Endothelial cell of umbilical vein (primary cell): Measurements from ENCODE around the gene CARD19. TPM values are rescaled to one million over a fixed set of nuclear protein-coding genes. Genes with fewer than 3 reads are reported as not detected.

ENCODE experiments used
- BruUV-seq: library from RNA; stranded (reverse); fragments of 400-500 nt; replicated peaks from 2 replicates; lab custom pipeline; 2021; lab: Mats Ljungman, UMichigan
- CTCF ChIA-PET: fragments of 300-600, 350-600 bp; sonication (Branson Sonifier 250); formaldehyde crosslinking; loops from one replicate; lab custom pipeline; 2021; ENCODE audit warnings: antibody characterized with exemption, inconsistent platforms; lab: Charles Lee
- POLR2A ChIA-PET: fragments of 300-600, 350-600 bp; sonication (Branson Sonifier 250); formaldehyde crosslinking; loops from one replicate; lab custom pipeline; 2021; ENCODE audit warnings: antibody characterized with exemption, inconsistent platforms; lab: Charles Lee
- DNase-seq: peaks from one replicate; pipeline ENCODE4 v3.0.0-alpha.2; 2011; ENCODE audit warnings: low read depth, low spot score
- FAIRE-seq: peaks from 2 replicates; lab custom pipeline; 2011; peaks lifted over from hg19 to GRCh38; lab: Jason Lieb, UNC
- H2AFZ ChIP-seq: 2 replicates; pipeline ENCODE4 v1.6.0; 2012; ENCODE audit warnings: low read depth, low read length, control low read depth, inconsistent platforms
- H3K27ac ChIP-seq: 2 replicates; pipeline ENCODE4 v1.5.1; 2011; ENCODE audit warnings: low read depth, mild to moderate bottlenecking, control low read depth, low read length, moderate library complexity; ENCODE audit not compliant: insufficient read depth
- H3K27me3 ChIP-seq, 2 experiments: 2 replicates each; pipeline versions ENCODE4 v1.6.0 to v1.6.1; 2011; ENCODE audit warnings: low read length in 2 of 2, mixed read lengths in 1 of 2; ENCODE audit not compliant: control insufficient read depth in 2 of 2, insufficient read depth in 2 of 2
- H3K36me3 ChIP-seq, 2 experiments: 2 replicates in 1 of 2; 3 replicates in 1 of 2; pipeline ENCODE4 v1.5.1; 2011; ENCODE audit warnings: low read length in 2 of 2, mild to moderate bottlenecking in 1 of 2, moderate library complexity in 1 of 2; ENCODE audit not compliant: control insufficient read depth in 2 of 2, insufficient read depth in 2 of 2; ENCODE audit errors: extremely low read depth in 1 of 2
- H3K4me1 ChIP-seq: 3 replicates; pipeline ENCODE4 v1.5.1; 2011; ENCODE audit warnings: mild to moderate bottlenecking, low read length; ENCODE audit not compliant: control insufficient read depth, insufficient read depth; ENCODE audit errors: extremely low read depth
- H3K4me2 ChIP-seq: 2 replicates; pipeline ENCODE4 v1.6.1; 2011; ENCODE audit warnings: low read length, control low read depth, mixed read lengths; ENCODE audit not compliant: insufficient read depth
- H3K4me3 ChIP-seq, 3 experiments: fragments of 200-600 bp in 1 of 3; sonication (generic), shearing (Covaris generic) in 1 of 3; replicated peaks in 1 of 3; 2 replicates each; pipeline ENCODE4 v1.5.1; 2011 to 2016; ENCODE audit warnings: control low read depth in 3 of 3, low read length in 3 of 3, mild to moderate bottlenecking in 2 of 3, inconsistent platforms in 1 of 3, low read depth in 1 of 3, moderate library complexity in 1 of 3; ENCODE audit not compliant: insufficient read depth in 1 of 3
- H3K79me2 ChIP-seq: 2 replicates; pipeline ENCODE4 v1.6.0; 2012; ENCODE audit warnings: low read length, inconsistent platforms; ENCODE audit not compliant: control insufficient read depth, insufficient read depth
- H3K9ac ChIP-seq: replicated peaks from 2 replicates; pipeline ENCODE3; 2011; ENCODE audit warnings: low read length, control low read depth; ENCODE audit not compliant: insufficient read depth; ENCODE audit errors: extremely low read depth
- H3K9me1 ChIP-seq: replicated peaks from 3 replicates; pipeline ENCODE4 v1.6.0; 2011; ENCODE audit warnings: mild to moderate bottlenecking, low read length; ENCODE audit not compliant: control insufficient read depth, insufficient read depth; ENCODE audit errors: extremely low read depth
- H3K9me3 ChIP-seq: replicated peaks from 2 replicates; pipeline ENCODE4 v1.5.1; 2012; ENCODE audit warnings: low read length, inconsistent platforms; ENCODE audit not compliant: control insufficient read depth, insufficient read depth
- H4K20me1 ChIP-seq: replicated peaks from 2 replicates; pipeline ENCODE3; 2011; ENCODE audit warnings: mild to moderate bottlenecking, low read length; ENCODE audit not compliant: control insufficient read depth, insufficient read depth; ENCODE audit errors: extremely low read depth
- GATA2 ChIP-seq: IDR thresholded peaks from 2 replicates; pipeline ENCODE4 v1.7.0; 2011; ENCODE audit warnings: low read depth, mild to moderate bottlenecking, moderate library complexity, mixed read lengths, low read length; ENCODE audit not compliant: insufficient read length, insufficient read depth
- POLR2AphosphoS5 ChIP-seq: IDR thresholded peaks from 2 replicates; pipeline ENCODE4 v1.6.1; 2012; ENCODE audit warnings: low read depth, mild to moderate bottlenecking, control low read depth, low read length, moderate library complexity; ENCODE audit not compliant: insufficient read depth
- dilution Hi-C: fragments of 300-500 bp; cut with MboI; formaldehyde crosslinking; loops from one replicate; pipeline ENCODE4 v1.15.0; 2019; ENCODE audit warnings: low sequenced_read_pairs; ENCODE audit not compliant: extremely low pct_ligation_motif_present
- intact Hi-C: fragments of 100-400 bp; cut with micrococcal nuclease; formaldehyde crosslinking; loops from one replicate; pipeline ENCODE4 v1.10.0; 2022
- polyA plus RNA-seq, 4 experiments: library from polyadenylated mRNA; depleted of rRNA in 3 of 4; stranded (reverse) in 3 of 4; unstranded in 1 of 4; fragments of >200 nt; gene quantifications; 2 replicates each; pipeline versions ENCODE4 v1.2.1 to v1.2.3, GENCODE V29; 2011 to 2012; ENCODE audit warnings: missing spikeins in 1 of 4
- total RNA-seq: library from RNA; stranded (reverse); gene quantifications from 2 replicates; pipeline ENCODE4 v1.2.3, GENCODE V29; 2021
- TF ChIP-seq, protein P1 (sequence below): IDR thresholded peaks from 2 replicates; pipeline ENCODE4 v1.6.1; 2011; ENCODE audit not compliant: insufficient read depth, insufficient read length

The CARD19 gene
- total and polyA plus RNA-seq, 2 donors (not counting 3 experiments of a cell fraction or from before 2014, with no cell fraction given): 45.7 to 148 TPM

GRCh38 chr9:93081931-93082330 lies 14.1 kb upstream of the CARD19 start:
- Histone ChIP-seq H3K79me2 (no peaks in the 10 kb centered on the region), H4K20me1 (no peaks in the 10 kb centered on the region), H3K27ac (no peak overlapping the region), H2AFZ (no peak overlapping the region), H3K4me2 (no peak overlapping the region), H3K9me1 (no peaks in the 10 kb centered on the region), H3K9me3 (no peaks in the 10 kb centered on the region), H3K36me3 (no peaks in the 10 kb centered on the region), H3K9ac (no peak overlapping the region), H3K27me3 (no peaks in the 10 kb centered on the region), H3K4me1 (no peaks in the 10 kb centered on the region), H3K4me3 (no peak overlapping the region)
- FAIRE-seq (no peak), DNase-seq (no peak)
- BruUV-seq: no TSS peak
- intact Hi-C loops: no loop called here
- no peak for TF ChIP-seq POLR2AphosphoS5
- TF ChIP-seq GATA2: no peak
- dilution Hi-C loops: no loop called here
- ChIA-PET CTCF (interaction anchor here (1.1 to 2.2 kb wide), 2 partner anchors 17 to 27 kb away, joined by 5 read pairs; no protein-coding TSS in a partner anchor), POLR2A (interaction anchor here (0.5 kb wide), 1 partner anchor 53 kb away, joined by 15 read pairs; no protein-coding TSS in a partner anchor)

DNA sequence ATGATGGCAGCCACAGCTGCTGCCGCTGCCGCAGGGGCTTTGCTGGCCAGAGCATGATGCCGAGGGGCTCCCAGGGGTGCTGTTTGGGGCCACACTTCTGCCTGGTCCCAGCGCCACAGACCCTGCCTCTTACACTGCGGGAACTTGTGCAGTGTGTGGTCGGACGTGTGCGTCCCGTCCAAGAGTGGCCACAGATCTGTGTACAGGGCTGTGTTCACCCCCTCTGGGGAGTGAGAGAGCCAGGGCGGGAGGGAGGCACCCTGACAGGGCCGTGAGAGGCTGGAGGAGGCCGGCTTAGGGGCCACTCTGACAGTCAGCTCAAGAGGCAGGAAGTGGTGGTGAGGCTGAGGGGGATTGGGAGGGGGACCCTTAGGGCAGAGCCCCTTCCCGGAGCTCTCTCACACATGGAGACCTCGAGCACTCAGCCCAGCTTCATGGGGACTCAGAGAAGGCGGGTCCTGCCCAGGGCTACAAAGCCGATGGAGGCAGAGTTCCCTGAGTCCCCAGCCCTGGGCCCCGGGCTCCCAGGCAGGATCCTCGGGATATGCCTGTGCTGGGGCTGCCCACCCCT lies 13.1 kb upstream of the CARD19 start:
- H2AFZ ChIP-seq: no peak overlapping the region
- no TSS peak for BruUV-seq
- H3K4me1 ChIP-seq: no peaks in the 10 kb centered on the region
- H3K4me2 ChIP-seq: no peak overlapping the region
- no peak overlapping the region for H3K9ac ChIP-seq
- H3K79me2 ChIP-seq: no peaks in the 10 kb centered on the region
- TF ChIP-seq, protein P1, sequence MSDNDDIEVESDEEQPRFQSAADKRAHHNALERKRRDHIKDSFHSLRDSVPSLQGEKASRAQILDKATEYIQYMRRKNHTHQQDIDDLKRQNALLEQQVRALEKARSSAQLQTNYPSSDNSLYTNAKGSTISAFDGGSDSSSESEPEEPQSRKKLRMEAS: no peak
- H3K4me3 ChIP-seq: no peak overlapping the region
- no peaks in the 10 kb centered on the region for H4K20me1 ChIP-seq
- H3K9me1 ChIP-seq: no peaks in the 10 kb centered on the region
- ChIA-PET POLR2A (no interaction called here), CTCF (no interaction called here)
- DNase-seq: no peak
- H3K27ac ChIP-seq: no peak overlapping the region
- dilution Hi-C loops (no loop called here), intact Hi-C loops (no loop called here)
- no peaks in the 10 kb centered on the region for H3K36me3 ChIP-seq
- H3K27me3 ChIP-seq: no peaks in the 10 kb centered on the region
- H3K9me3 ChIP-seq: no peaks in the 10 kb centered on the region
- FAIRE-seq: no peak
